HG02588 (cell line): ENCODE data around the gene OSBP2.

ENCODE experiments used
- ATAC-seq: cut with Tn5 transposase; IDR thresholded peaks from one replicate; pipeline ENCODE4 v1.9.1; 2021; ENCODE audit warnings: mild to moderate bottlenecking, moderate library complexity; ENCODE audit not compliant: unreplicated experiment

OSBP2 gene

GRCh38 chr22:30876915-30877553 is 182.4 kb downstream of the OSBP2 start:
- ATAC-seq, result no peak

GRCh38 chr22:30877662-30878515 is 183.2 kb downstream of the OSBP2 start:
- ATAC-seq, result no peak

- no peak for ATAC-seq
These were observed 184.1 kb downstream of the OSBP2 start for GRCh38 chr22:30878516-30879414.

- ATAC-seq, result no peak
These were observed 184.7 kb downstream of the OSBP2 start for GRCh38 chr22:30879415-30879797.

- ATAC-seq, result no peak
These were observed 185.5 kb downstream of the OSBP2 start for GRCh38 chr22:30880181-30880601.

GRCh38 chr22:30880847-30881246 is 186.2 kb downstream of the OSBP2 start:
- no peak for ATAC-seq

- no peak for ATAC-seq
These were observed 186.9 kb downstream of the OSBP2 start for GRCh38 chr22:30881361-30882183.

- no peak for ATAC-seq
These were observed 187.6 kb downstream of the OSBP2 start for GRCh38 chr22:30882184-30882717.

GRCh38 chr22:30882974-30883533 is 188.4 kb downstream of the OSBP2 start:
- no peak for ATAC-seq

- ATAC-seq, result no peak
These were observed 189.0 kb downstream of the OSBP2 start for GRCh38 chr22:30883586-30884145.

- ATAC-seq, result no peak
These were observed 189.7 kb downstream of the OSBP2 start for GRCh38 chr22:30884211-30885000.

- no peak for ATAC-seq
These were observed 190.3 kb downstream of the OSBP2 start for GRCh38 chr22:30885001-30885366.

- no peak for ATAC-seq
These were observed 190.9 kb downstream of the OSBP2 start for GRCh38 chr22:30885591-30885990.

GRCh38 chr22:30887453-30887852 is 192.8 kb downstream of the OSBP2 start:
- ATAC-seq, result no peak

- ATAC-seq, result no peak
These were observed 193.2 kb downstream of the OSBP2 start for GRCh38 chr22:30887861-30888260.

- no peak for ATAC-seq
These were observed 194.8 kb downstream of the OSBP2 start for GRCh38 chr22:30889268-30889995.

GRCh38 chr22:30889996-30890480 is 195.4 kb downstream of the OSBP2 start:
- no peak for ATAC-seq
